Smooth muscle cell (in vitro differentiated cells): Measurements from ENCODE around the gene CMSS1. TPM values are rescaled to one million over a fixed set of nuclear protein-coding genes. Genes with fewer than 3 reads are reported as not detected.

Source experiments
- DNase-seq: peaks from one replicate; lab custom pipeline; 2025; ENCODE audit not compliant: unreplicated experiment; lab: John Stamatoyannopoulos, UW
- H2AFZ ChIP-seq: fragments of 200-600 bp; sonication (generic); 2 replicates; pipeline ENCODE4 v1.6.0; 2016; ENCODE audit warnings: antibody characterized with exemption, low read depth, mild to moderate bottlenecking
- H3F3A ChIP-seq: fragments of 200-600 bp; sonication (generic); 2 replicates; pipeline ENCODE4 v1.6.0; 2017; ENCODE audit warnings: antibody characterized with exemption, low read depth
- H3K27ac ChIP-seq: fragments of 200-600 bp; sonication (generic); 2 replicates; pipeline ENCODE4 v1.5.1; 2016; ENCODE audit warnings: low read depth, mild to moderate bottlenecking
- H3K27me3 ChIP-seq: fragments of 200-600 bp; sonication (generic); 2 replicates; pipeline ENCODE4 v1.6.1; 2016; ENCODE audit warnings: low read depth, mild to moderate bottlenecking
- H3K36me3 ChIP-seq: fragments of 200-600 bp; sonication (generic); 2 replicates; pipeline ENCODE4 v1.5.1; 2016; ENCODE audit warnings: low read depth
- H3K4me1 ChIP-seq: fragments of 200-600 bp; sonication (generic); 2 replicates; pipeline ENCODE4 v1.5.1; 2016; ENCODE audit warnings: low read depth
- H3K4me2 ChIP-seq: fragments of 200-600 bp; sonication (generic); 2 replicates; pipeline ENCODE4 v1.6.0; 2016; ENCODE audit warnings: mild to moderate bottlenecking
- H3K4me3 ChIP-seq: fragments of 200-600 bp; sonication (generic); 2 replicates; pipeline ENCODE4 v1.5.1; 2016; ENCODE audit warnings: mild to moderate bottlenecking
- H3K79me2 ChIP-seq: fragments of 200-600 bp; sonication (generic); 2 replicates; pipeline ENCODE4 v1.6.0; 2016; ENCODE audit warnings: low read depth, mild to moderate bottlenecking
- H3K9ac ChIP-seq: fragments of 200-600 bp; sonication (generic); 2 replicates; pipeline ENCODE4 v1.6.0; 2016; ENCODE audit warnings: low read depth
- H3K9me3 ChIP-seq: fragments of 200-600 bp; sonication (generic); replicated peaks from 2 replicates; pipeline ENCODE4 v1.5.1; 2016; ENCODE audit warnings: low read depth
- H4K20me1 ChIP-seq: fragments of 200-600 bp; sonication (generic); 2 replicates; pipeline ENCODE4 v1.6.0; 2016; ENCODE audit warnings: low read depth
- WGBS: methylation state at CpG from one replicate; pipeline ENCODE4 v1.1.7; 2016; ENCODE audit warnings: low lambda C conversion rate; 5-methylcytosine and 5-hydroxymethylcytosine counted together
- polyA plus RNA-seq: library from polyadenylated mRNA; unstranded; fragments of >200 nt; fragmentation: Nextera tagmentation; extraction: Ambion mirVana; gene quantifications from 2 replicates; pipeline ENCODE4 v1.2.1, GENCODE V29; 2016
- total RNA-seq: library from RNA; depleted of rRNA; stranded (reverse); fragments of >200 nt; gene quantifications from 2 replicates; pipeline ENCODE4 v1.2.3, GENCODE V29; 2014
- TF ChIP-seq, protein P1 (sequence below): fragments of 200-600 bp; sonication (generic); IDR thresholded peaks from 2 replicates; pipeline ENCODE4 v1.5.1; 2017; ENCODE audit warnings: borderline replicate concordance, mild to moderate bottlenecking, antibody characterized with exemption; ENCODE audit not compliant: insufficient read depth, poor library complexity, severe bottlenecking

CMSS1 gene
- total and polyA plus RNA-seq, 2 experiments from 2014 or later = 19.2 to 24.1 TPM

DNA sequence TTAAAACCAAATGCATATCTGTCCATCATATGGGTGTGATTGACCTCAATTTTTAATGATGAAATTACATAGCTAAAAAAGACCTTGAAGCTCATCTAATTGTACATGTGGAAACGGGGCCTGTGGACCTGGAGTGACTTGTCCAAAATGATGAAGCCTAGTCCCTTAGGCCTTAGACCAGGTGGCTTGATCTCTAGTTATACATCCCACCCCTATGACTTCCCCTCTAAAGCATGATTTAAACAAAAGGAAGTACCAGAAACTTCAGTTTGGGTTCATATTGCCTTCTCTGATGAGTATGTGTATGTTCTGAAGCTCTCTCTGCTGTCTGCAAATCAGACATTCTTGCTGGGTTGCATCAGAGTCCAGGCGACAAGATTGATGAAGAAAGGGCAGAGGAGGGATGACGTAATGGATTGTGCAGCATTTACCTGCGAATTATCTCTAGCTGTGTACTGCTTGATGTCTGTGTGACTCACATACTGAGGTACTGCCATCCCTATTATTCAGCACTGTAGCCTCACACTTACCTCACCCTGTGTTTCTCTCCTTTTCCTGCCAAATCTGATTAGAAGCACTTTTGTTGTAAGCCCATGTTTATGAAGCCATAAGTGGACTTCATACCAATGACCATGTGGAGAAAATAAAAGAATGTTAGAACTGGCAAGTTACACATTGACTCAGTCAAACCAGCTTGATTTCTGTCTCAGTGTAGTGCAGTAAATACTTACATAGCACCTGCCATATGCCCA, 185.1 kb downstream of the CMSS1 start:
- Histone ChIP-seq H3K9ac (peak overlapping the region; percentile 57), H3F3A (no peaks in the 10 kb centered on the region), H3K27ac (peak overlapping the region; percentile 91), H3K79me2 (no peaks in the 10 kb centered on the region), H3K4me3 (no peak overlapping the region), H3K4me1 (peaks cover 21% of the 10 kb centered on the region), H2AFZ (no peak overlapping the region), H3K4me2 (peak overlapping the region; percentile 54), H3K27me3 (no peaks in the 10 kb centered on the region), H4K20me1 (no peaks in the 10 kb centered on the region), H3K9me3 (no peaks in the 10 kb centered on the region), H3K36me3 (no peaks in the 10 kb centered on the region)
- no peak for DNase-seq
- 41% methylated on average over 4 of the region's 4 CpGs for WGBS
- TF ChIP-seq, protein P1, sequence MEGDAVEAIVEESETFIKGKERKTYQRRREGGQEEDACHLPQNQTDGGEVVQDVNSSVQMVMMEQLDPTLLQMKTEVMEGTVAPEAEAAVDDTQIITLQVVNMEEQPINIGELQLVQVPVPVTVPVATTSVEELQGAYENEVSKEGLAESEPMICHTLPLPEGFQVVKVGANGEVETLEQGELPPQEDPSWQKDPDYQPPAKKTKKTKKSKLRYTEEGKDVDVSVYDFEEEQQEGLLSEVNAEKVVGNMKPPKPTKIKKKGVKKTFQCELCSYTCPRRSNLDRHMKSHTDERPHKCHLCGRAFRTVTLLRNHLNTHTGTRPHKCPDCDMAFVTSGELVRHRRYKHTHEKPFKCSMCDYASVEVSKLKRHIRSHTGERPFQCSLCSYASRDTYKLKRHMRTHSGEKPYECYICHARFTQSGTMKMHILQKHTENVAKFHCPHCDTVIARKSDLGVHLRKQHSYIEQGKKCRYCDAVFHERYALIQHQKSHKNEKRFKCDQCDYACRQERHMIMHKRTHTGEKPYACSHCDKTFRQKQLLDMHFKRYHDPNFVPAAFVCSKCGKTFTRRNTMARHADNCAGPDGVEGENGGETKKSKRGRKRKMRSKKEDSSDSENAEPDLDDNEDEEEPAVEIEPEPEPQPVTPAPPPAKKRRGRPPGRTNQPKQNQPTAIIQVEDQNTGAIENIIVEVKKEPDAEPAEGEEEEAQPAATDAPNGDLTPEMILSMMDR = no peak

DNA sequence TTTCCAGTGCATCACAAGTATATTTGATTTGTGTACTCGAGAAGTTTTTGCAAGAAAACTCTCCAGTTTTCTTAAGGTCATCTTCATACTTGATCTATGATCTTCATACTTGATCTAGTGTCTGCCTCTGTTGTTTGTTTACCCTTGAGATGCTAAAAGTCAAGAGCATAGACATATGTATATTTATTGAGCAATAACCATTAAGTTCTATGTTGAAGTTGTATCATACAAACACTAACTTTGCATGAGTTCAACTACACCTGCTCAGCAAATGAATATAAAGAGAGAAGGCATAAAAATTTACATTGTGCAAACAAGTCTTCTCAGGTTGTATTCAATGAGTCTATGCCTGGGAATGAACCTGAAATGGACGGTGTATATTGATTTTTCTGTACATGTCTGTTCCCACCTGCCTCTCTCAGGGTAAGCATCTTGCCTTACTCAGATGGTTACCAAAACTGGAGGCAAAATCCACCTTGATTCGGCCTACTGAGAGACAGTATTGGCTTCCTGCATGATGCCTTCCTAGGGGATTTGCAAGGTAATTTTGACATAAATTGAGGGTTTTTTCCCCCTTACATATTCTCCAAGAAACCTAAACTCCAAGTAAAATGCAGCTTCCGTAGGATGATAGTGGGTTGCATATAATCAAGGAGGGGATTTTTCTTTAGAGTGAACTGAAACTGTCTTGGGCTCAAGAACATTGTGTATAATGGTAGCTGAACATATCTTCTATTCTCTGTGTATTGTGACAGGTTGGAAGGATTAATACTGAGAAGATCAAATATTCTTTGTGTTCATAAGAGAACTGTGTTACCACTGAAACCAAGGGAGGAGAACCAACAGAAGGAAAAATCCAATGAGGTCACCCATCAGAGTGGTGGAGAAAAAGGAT, 186.2 kb downstream of the CMSS1 start:
- no peak overlapping the region for H3K4me2 ChIP-seq
- H4K20me1 ChIP-seq = no peaks in the 10 kb centered on the region
- 93% methylated on average over 4 of the region's 4 CpGs for whole genome bisulfite sequencing
- H3K9me3 ChIP-seq = no peaks in the 10 kb centered on the region
- DNase-seq = no peak
- no peaks in the 10 kb centered on the region for H3K27me3 ChIP-seq
- H3K4me3 ChIP-seq = no peak overlapping the region
- no peaks in the 10 kb centered on the region for H3K79me2 ChIP-seq
- H3K4me1 ChIP-seq = peaks cover 21% of the 10 kb centered on the region
- H3K9ac ChIP-seq = peak overlapping the region; percentile 46
- H3K27ac ChIP-seq = peak overlapping the region; percentile 91
- H3F3A ChIP-seq = no peaks in the 10 kb centered on the region
- no peaks in the 10 kb centered on the region for H3K36me3 ChIP-seq
- TF ChIP-seq, protein P1 = no peak
- no peak overlapping the region for H2AFZ ChIP-seq

DNA sequence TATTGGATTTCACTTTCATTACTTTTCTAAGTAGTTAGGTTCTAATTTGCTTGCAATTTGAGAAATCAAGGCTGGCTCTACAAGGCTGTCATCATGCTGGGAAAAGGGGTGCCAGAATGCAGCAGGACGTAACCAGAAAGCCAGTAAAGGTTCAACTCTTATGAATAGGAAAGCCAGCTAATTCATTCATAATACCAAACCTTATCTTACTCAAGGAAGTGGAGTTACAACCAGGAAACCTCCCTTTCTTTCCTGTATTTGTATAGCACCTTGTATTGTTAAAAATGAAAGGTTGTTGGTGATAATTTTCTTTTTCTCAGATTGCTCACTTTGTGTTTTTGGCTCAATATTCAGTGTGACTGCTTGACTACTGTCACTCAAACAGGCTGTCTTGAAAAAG, 187.3 kb downstream of the CMSS1 start:
- H4K20me1 ChIP-seq = no peaks in the 10 kb centered on the region
- H3K9me3 ChIP-seq = no peaks in the 10 kb centered on the region
- WGBS = 92% methylated on average over 1 of the region's 1 CpG
- peaks cover 16% of the 10 kb centered on the region for H3K4me1 ChIP-seq
- H3K4me2 ChIP-seq = no peak overlapping the region
- TF ChIP-seq, protein P1 = no peak
- peak overlapping the region; percentile 59 for H3K27ac ChIP-seq
- no peak overlapping the region for H2AFZ ChIP-seq
- H3K27me3 ChIP-seq = no peaks in the 10 kb centered on the region
- DNase-seq = no peak
- H3K9ac ChIP-seq = no peak overlapping the region
- H3F3A ChIP-seq = no peaks in the 10 kb centered on the region
- H3K4me3 ChIP-seq = no peak overlapping the region
- H3K36me3 ChIP-seq = no peaks in the 10 kb centered on the region
- H3K79me2 ChIP-seq = no peaks in the 10 kb centered on the region
